Measurements from ENCODE around the gene MEGF6.

Gene MEGF6

GRCh38 chr1:3506041-3506440, 105.3 kb downstream of the MEGF6 start:
- CTCF ChIA-PET = interaction anchor here (1.8 kb wide), 1 partner anchor 15 kb away, joined by 6 read pairs; no protein-coding TSS in a partner anchor

GRCh38 chr1:3505161-3505560, 106.1 kb downstream of the MEGF6 start:
- ChIA-PET CTCF (interaction anchor here (1.3 kb wide), 1 partner anchor 15 kb away, joined by 6 read pairs; no protein-coding TSS in a partner anchor), POLR2A (no interaction called here)
- TF ChIP-seq CTCF (IDR thresholded peaks at IDR 0.05; ENCODE audit: control extremely low read depth, extremely low read depth, low read depth, missing control alignments) = no peak
- DNase-seq (ENCODE audit: extremely low spot score) = no peak

More at GRCh38 chr1:3506041-3506440, 105.3 kb downstream of the MEGF6 start:
- TF ChIP-seq CTCF (IDR thresholded peaks at IDR 0.05; ENCODE audit: control extremely low read depth, extremely low read depth, low read depth, missing control alignments) = no peak
- POLR2A ChIA-PET = interaction anchor here (0.5 kb wide), 1 partner anchor 68 kb away, joined by 4 read pairs; no protein-coding TSS in a partner anchor
- DNase-seq (ENCODE audit: extremely low spot score) = no peak

GRCh38 chr1:3504822-3505153, 106.5 kb downstream of the MEGF6 start:
- ChIA-PET CTCF (interaction anchor here (1.3 kb wide), 1 partner anchor 14 kb away, joined by 6 read pairs; no protein-coding TSS in a partner anchor), POLR2A (no interaction called here)
- no peak for DNase-seq (ENCODE audit: extremely low spot score)
- TF ChIP-seq CTCF (IDR thresholded peaks at IDR 0.05; ENCODE audit: control extremely low read depth, extremely low read depth, low read depth, missing control alignments) = no peak

- ChIA-PET CTCF (interaction anchor here (1.3 kb wide), 1 partner anchor 14 kb away, joined by 6 read pairs; no protein-coding TSS in a partner anchor), POLR2A (no interaction called here)
- no peak for TF ChIP-seq CTCF (IDR thresholded peaks at IDR 0.05; ENCODE audit: control extremely low read depth, extremely low read depth, low read depth, missing control alignments)
- DNase-seq (ENCODE audit: extremely low spot score) = no peak
These were observed 107.0 kb downstream of the MEGF6 start for GRCh38 chr1:3504151-3504821.

GRCh38 chr1:3503525-3503886, 107.8 kb downstream of the MEGF6 start:
- ChIA-PET POLR2A (no interaction called here), CTCF (no interaction called here)
- DNase-seq (ENCODE audit: extremely low spot score) = no peak
- no peak for TF ChIP-seq CTCF (IDR thresholded peaks at IDR 0.05; ENCODE audit: control extremely low read depth, extremely low read depth, low read depth, missing control alignments)

GRCh38 chr1:3502641-3503524, 108.4 kb downstream of the MEGF6 start:
- DNase-seq (ENCODE audit: extremely low spot score) = no peak
- POLR2A ChIA-PET = no interaction called here
- no peak for TF ChIP-seq CTCF (IDR thresholded peaks at IDR 0.05; ENCODE audit: control extremely low read depth, extremely low read depth, low read depth, missing control alignments)
- CTCF ChIA-PET = interaction anchor here (1.1 to 1.5 kb wide), 2 partner anchors 116 to 117 kb away, joined by 3 to 4 read pairs; no protein-coding TSS in a partner anchor
